GM12873 (cell line): ENCODE data around the gene LRRC8D.

Experiments
- TF ChIP-seq, protein P1 (sequence below): IDR thresholded peaks from 2 replicates; pipeline ENCODE4 v1.5.1; 2012; ENCODE audit warnings: low read depth, mild to moderate bottlenecking, moderate library complexity, low read length, control low read depth; ENCODE audit not compliant: insufficient read depth; ENCODE audit errors: missing control alignments

Gene LRRC8D

DNA sequence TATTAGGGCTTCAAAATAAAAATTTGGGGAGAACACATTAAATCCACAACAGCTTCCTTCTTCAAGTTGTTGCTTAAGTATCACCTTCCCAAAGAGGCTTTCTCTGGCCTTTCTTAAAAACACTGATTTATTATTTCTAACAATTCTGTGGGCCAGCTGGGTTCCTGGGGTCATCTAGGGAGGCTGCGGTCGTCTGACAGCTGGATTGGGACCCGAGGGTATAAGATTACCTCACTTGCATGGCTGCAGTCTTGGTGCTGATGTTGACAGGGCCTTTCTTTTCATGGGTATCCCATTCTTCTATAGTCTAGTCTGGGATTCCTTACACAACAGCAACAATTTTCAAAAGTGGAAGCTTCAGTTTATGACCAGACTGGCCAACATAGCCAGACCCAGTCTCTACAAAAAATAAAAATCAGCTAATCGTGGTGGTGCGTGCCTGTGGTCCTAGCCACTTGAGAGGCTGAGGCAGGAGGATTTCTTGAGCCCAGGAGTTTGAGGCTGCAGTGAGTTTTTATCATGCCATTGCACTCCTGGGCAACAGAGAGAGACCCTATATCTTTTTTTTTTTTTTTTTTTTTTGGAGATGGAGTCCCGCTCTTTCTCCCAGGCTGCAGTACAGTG lies 128.0 kb downstream of the LRRC8D start:
- TF ChIP-seq, protein P1, sequence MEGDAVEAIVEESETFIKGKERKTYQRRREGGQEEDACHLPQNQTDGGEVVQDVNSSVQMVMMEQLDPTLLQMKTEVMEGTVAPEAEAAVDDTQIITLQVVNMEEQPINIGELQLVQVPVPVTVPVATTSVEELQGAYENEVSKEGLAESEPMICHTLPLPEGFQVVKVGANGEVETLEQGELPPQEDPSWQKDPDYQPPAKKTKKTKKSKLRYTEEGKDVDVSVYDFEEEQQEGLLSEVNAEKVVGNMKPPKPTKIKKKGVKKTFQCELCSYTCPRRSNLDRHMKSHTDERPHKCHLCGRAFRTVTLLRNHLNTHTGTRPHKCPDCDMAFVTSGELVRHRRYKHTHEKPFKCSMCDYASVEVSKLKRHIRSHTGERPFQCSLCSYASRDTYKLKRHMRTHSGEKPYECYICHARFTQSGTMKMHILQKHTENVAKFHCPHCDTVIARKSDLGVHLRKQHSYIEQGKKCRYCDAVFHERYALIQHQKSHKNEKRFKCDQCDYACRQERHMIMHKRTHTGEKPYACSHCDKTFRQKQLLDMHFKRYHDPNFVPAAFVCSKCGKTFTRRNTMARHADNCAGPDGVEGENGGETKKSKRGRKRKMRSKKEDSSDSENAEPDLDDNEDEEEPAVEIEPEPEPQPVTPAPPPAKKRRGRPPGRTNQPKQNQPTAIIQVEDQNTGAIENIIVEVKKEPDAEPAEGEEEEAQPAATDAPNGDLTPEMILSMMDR, result no peak

DNA sequence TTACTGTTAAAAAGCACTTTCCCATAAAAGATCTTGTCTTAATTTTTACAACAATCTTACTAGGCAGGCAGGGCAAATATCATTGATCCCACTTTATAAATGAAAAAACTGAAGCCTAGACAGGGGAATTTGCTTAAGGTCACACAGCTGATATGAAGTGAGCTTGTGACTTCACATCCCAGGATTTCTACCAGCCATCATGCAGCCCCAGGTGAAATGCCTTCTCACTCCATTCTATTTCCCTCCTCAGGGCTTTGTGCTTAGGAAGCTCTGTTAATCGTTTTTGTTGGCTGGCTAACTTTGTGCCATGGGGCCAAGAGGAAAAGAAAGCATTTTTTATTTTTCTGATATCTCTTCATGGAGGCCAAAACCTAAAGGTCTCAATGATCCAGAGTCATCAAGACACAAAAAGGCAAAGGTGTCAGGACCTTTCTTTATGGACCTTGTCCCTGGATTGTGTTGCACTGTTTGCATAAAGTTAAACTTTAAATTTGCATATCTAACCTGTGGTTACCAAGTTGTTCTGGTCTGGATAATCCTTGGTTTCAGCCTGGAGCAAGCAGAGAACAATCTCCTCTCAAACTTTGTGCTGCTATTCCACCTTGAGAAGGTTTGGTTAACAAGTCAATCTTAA lies 129.3 kb downstream of the LRRC8D start:
- TF ChIP-seq, protein P1, result no peak

DNA sequence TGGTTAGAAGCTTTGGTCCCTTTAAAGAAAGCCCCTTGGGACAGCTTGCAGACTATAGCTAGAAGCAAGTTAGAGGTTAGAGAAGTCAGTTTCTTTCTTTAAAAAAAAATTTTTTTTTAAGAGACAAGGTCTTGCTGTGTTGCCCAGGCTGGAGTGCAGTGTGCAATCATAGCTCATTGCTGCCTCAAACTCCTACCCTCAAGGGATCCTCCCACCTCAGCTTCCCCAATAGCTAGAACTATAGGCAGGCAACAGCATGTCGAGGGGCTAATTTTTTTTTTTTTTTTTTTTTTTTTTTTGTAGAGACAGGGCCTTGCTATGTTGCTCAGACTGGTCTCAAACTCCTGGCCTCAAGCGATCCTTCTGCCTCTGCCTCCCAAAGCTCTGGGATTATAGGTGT lies 129.9 kb downstream of the LRRC8D start:
- TF ChIP-seq, protein P1, result no peak

DNA sequence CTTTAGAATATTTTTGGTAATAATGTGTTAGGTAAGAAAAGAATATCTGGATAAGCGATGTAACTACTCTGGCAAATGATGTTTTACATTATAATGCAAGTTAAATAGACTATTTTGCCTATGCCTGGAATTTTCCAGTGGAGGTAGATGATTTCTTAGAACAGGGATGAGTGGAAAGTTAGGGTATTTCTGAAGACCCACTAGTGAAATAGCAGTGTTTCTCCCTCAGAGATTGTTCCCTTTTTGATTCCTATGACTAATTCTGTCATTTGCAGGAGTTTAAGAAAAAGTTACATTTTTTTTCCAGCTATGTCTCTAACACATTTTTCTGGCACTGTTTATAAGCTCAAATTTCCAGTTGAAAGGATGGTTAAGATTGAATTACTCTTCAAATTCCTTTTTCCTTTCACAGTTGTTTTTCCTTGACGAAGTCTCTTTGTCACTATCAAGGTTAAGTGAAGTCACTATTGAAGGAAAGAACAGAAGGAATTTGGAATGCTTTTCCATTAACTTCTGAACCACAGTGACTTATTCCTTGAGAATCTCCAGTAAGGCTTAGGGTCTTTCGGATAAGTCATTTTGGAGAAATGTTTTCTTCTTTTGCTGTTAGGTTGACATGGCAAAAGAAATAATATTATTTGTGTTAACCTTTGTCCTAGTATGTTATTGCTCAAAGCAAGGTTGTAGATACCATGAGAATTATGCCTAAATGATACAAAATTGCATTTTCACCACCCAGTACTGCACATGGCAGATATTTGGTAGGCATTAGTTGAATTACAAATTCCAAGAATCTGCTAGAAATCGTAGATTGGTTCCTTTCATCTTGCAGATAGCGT lies 131.2 kb downstream of the LRRC8D start:
- TF ChIP-seq, protein P1, result no peak

DNA sequence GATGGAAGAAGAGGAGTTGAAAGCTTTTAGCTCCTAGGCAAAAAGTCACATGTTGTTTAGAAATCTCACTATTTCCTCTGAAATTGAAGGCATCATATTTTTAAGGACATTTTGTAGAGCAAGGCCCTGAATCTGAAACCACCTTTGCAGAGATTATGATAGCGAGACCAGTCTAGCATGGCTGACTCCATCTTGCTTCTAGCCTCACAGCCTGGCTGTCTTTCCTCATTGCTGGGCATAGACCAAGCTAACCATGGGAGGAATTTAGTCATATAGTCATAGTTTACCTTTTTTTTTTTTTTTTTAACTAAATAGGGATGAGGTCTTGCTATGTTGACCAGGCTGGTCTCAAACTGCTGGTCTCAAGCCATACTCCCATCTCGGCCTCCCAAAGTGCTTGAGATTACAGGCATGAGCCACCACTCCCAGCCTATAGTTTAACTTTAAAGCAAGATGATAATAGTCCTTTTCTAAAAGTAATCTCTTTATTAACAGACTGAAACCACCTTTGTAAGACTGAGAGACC lies 131.8 kb downstream of the LRRC8D start:
- TF ChIP-seq, protein P1, result no peak

DNA sequence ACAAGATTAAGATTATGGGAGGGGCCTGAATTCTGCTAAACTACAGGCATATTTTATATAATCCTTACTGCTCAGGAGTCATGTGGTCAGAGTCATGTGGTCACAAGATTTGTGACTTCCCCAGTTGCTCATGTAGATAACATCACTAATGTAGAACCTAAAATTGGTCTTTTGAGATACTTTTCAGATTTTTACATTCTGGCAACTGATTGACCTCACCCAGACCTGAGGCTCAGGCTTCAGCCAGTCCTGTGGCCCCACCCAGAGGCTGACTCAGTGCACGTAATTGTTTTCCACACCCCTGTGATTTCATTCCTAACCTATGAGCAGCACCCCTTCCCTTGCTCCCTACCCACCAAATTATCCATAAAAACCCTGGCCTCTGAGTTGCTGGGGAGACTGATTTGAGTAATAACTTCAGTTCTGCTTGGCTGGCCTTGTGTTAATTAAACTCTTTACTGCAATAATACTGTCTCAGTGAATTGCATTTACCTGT lies 132.3 kb downstream of the LRRC8D start:
- TF ChIP-seq, protein P1, result peak; percentile 41

DNA sequence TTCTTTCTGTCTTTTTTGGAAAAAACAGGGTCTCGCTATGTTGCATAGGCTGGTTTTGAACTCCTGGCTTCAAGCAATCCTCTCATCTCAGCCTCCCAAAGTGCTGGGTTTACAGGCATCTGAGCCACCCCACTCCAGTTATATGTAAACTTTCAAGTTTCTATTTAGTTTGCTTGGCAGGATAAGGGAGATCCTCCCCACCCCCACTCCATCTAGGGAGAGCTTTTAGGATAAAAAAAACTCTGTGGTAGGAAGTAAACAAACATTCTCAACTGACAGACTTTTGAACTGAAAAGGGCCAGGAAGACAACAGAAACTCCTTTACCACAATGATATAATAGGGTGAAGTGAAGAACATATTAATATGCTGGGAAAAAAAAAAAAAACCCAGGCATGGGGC lies 133.1 kb downstream of the LRRC8D start:
- TF ChIP-seq, protein P1, result no peak
